SK-N-SH (cell line): Measurements from ENCODE around the gene AKR1D1. TPM values are rescaled to one million over a fixed set of nuclear protein-coding genes. Genes with fewer than 3 reads are reported as not detected.

Source experiments
- CTCF ChIA-PET: fragments of 300-600, 350-600 bp; formaldehyde crosslinking; extraction: SDS; loops from one replicate; lab custom pipeline; 2021; lab: Yijun Ruan, JAX
- POLR2A ChIA-PET: fragments of 350-600 bp; sonication (Branson Sonifier 250); formaldehyde crosslinking; extraction: SDS; loops from one replicate; lab custom pipeline; 2020; ENCODE audit warnings: antibody characterized with exemption, inconsistent platforms; lab: Yijun Ruan, JAX
- DNase-seq: peaks from one replicate; pipeline ENCODE4 v3.0.0; 2012
- H2AFZ ChIP-seq: fragments of 200-600 bp; sonication (generic); 2 replicates; pipeline ENCODE4 v1.8.1; 2016; ENCODE audit warnings: antibody characterized with exemption, mild to moderate bottlenecking, low read depth
- H3F3A ChIP-seq: fragments of 200-600 bp; sonication (generic); replicated peaks from 2 replicates; pipeline ENCODE3; 2016; ENCODE audit warnings: antibody characterized with exemption, mild to moderate bottlenecking; ENCODE audit not compliant: insufficient read depth
- H3K27ac ChIP-seq, 2 experiments: fragments of 200-500 bp in 1 of 2; fragments of 200-600 bp in 1 of 2; sonication (Bioruptor generic) in 1 of 2; sonication (generic), shearing (Covaris generic) in 1 of 2; 2 replicates each; pipeline versions ENCODE4 v1.5.1 to v1.6.1; 2014 to 2016; ENCODE audit warnings: low read depth in 2 of 2, inconsistent platforms in 1 of 2, low read length in 1 of 2, mild to moderate bottlenecking in 1 of 2, mixed read lengths in 1 of 2
- H3K27me3 ChIP-seq: fragments of 200-600 bp; sonication (generic), shearing (Covaris generic); 2 replicates; pipeline ENCODE4 v1.6.1; 2016; ENCODE audit warnings: mixed run types; ENCODE audit not compliant: insufficient read depth
- H3K36me3 ChIP-seq, 2 experiments: fragments of 200-500 bp in 1 of 2; fragments of 200-600 bp in 1 of 2; sonication (Bioruptor generic) in 1 of 2; sonication (generic) in 1 of 2; replicated peaks in 1 of 2; 2 replicates each; pipeline versions ENCODE3 to v1.5.1; 2014 to 2016; ENCODE audit warnings: low read length in 1 of 2, mild to moderate bottlenecking in 1 of 2; ENCODE audit not compliant: insufficient read depth in 2 of 2, control insufficient read depth in 1 of 2
- H3K4me1 ChIP-seq, 2 experiments: fragments of 200-500 bp in 1 of 2; fragments of 200-600 bp in 1 of 2; sonication (Bioruptor generic) in 1 of 2; sonication (generic), shearing (Covaris generic) in 1 of 2; 2 replicates each; pipeline versions ENCODE4 v1.5.1 to v1.6.1; 2014 to 2016; ENCODE audit warnings: low read depth in 1 of 2, low read length in 1 of 2, mixed run types in 1 of 2; ENCODE audit not compliant: insufficient read depth in 2 of 2, control insufficient read depth in 1 of 2
- H3K4me2 ChIP-seq: fragments of 200-600 bp; sonication (generic), shearing (Covaris generic); 2 replicates; pipeline ENCODE4 v1.6.1; 2017; ENCODE audit warnings: mixed run types
- H3K4me3 ChIP-seq, 2 experiments: fragments of 200-500 bp in 1 of 2; fragments of 200-600 bp in 1 of 2; sonication (Bioruptor generic) in 1 of 2; sonication (generic), shearing (Covaris generic) in 1 of 2; 2 replicates each; pipeline versions ENCODE4 v1.5.1 to v1.8.1; 2014 to 2016; ENCODE audit warnings: low read depth in 2 of 2, inconsistent platforms in 1 of 2, low read length in 1 of 2, mild to moderate bottlenecking in 1 of 2, mixed read lengths in 1 of 2, moderate library complexity in 1 of 2
- H3K79me2 ChIP-seq: fragments of 200-600 bp; sonication (generic); 2 replicates; pipeline ENCODE4 v1.8.1; 2017; ENCODE audit warnings: mild to moderate bottlenecking; ENCODE audit not compliant: insufficient read depth
- H3K9ac ChIP-seq: fragments of 200-600 bp; sonication (generic); 2 replicates; pipeline ENCODE4 v1.6.1; 2017; ENCODE audit warnings: mixed run types
- H3K9me2 ChIP-seq: fragments of 200-600 bp; sonication (generic); 2 replicates; pipeline ENCODE4 v1.6.1; 2017; ENCODE audit warnings: mixed run types
- H3K9me3 ChIP-seq: fragments of 200-600 bp; sonication (generic); 2 replicates; pipeline ENCODE4 v1.6.1; 2017; ENCODE audit warnings: mixed run types, mild to moderate bottlenecking, moderate library complexity
- H4K20me1 ChIP-seq: fragments of 200-600 bp; sonication (generic); 2 replicates; pipeline ENCODE4 v1.6.1; 2017; ENCODE audit warnings: mild to moderate bottlenecking, mixed run types; ENCODE audit not compliant: insufficient read depth
- CTCF ChIP-seq: fragments of 200-600 bp; sonication (generic); IDR thresholded peaks from 2 replicates; pipeline ENCODE4 v1.6.1; 2017; ENCODE audit warnings: antibody characterized with exemption, mild to moderate bottlenecking, moderate library complexity
- IRF3 ChIP-seq: fragments of 150-350 bp; IDR thresholded peaks from 2 replicates; pipeline ENCODE4 v1.6.1; 2016; ENCODE audit warnings: mild to moderate bottlenecking, low read depth, low read length
- MAX ChIP-seq: IDR thresholded peaks from 2 replicates; pipeline ENCODE4 v1.4.0; 2012; ENCODE audit warnings: low read depth
- POLR2AphosphoS5 ChIP-seq: IDR thresholded peaks from 2 replicates; pipeline ENCODE4 v1.6.1; 2012; ENCODE audit warnings: low read depth, low read length
- REST ChIP-seq: IDR thresholded peaks from 2 replicates; pipeline ENCODE4 v1.6.1; 2012; ENCODE audit warnings: mild to moderate bottlenecking, low read depth, low read length, moderate library complexity
- RFX5 ChIP-seq: IDR thresholded peaks from 2 replicates; pipeline ENCODE4 v1.6.1; 2012; ENCODE audit warnings: mild to moderate bottlenecking, improper control_type of control experiment, low read length
- RXRA ChIP-seq: IDR thresholded peaks from 2 replicates; pipeline ENCODE4 v1.4.0; 2012; ENCODE audit warnings: low read depth, mild to moderate bottlenecking, borderline replicate concordance
- USF1 ChIP-seq: IDR thresholded peaks from 2 replicates; pipeline ENCODE4 v1.4.0; 2012; ENCODE audit warnings: low read depth, borderline replicate concordance
- USF2 ChIP-seq: fragments of 150-350 bp; IDR thresholded peaks from 2 replicates; pipeline ENCODE4 v1.6.1; 2017; ENCODE audit warnings: antibody characterized with exemption, low read length, low read depth, borderline replicate concordance
- WGBS: methylation state at CpG from one replicate; pipeline ENCODE4 v1.1.6; 2017; ENCODE audit warnings: low lambda C conversion rate; 5-methylcytosine and 5-hydroxymethylcytosine counted together
- polyA plus RNA-seq, 3 experiments: library from polyadenylated mRNA; depleted of rRNA; stranded (reverse); fragments of >200 nt; gene quantifications; 2 replicates each; pipeline ENCODE4 v1.2.3, GENCODE V29; 2012

The AKR1D1 gene
- polyA plus RNA-seq, 1 of the 3 experiments (the other 2 are of a cell fraction): not detected

- no peak overlapping the region for H2AFZ ChIP-seq
- peaks cover 0 to 11% of the 10 kb centered on the region in 2 experiments; a peak in 2 of 4 replicates for H3K4me1 ChIP-seq
- no peaks in the 10 kb centered on the region for H3K27me3 ChIP-seq
- 49% methylated on average over 6 of the region's 6 CpGs for WGBS
- no peaks in the 10 kb centered on the region for H3F3A ChIP-seq
- H3K4me2 ChIP-seq: no peak overlapping the region
- POLR2A ChIA-PET: no interaction called here
- H3K9me3 ChIP-seq: 0 out of 2 replicates have a peak, but pooled peaks cover under 1% of the 10 kb centered on the region
- no peak for TF ChIP-seq REST
- no peak for TF ChIP-seq RXRA
- TF ChIP-seq POLR2AphosphoS5: no peak
- TF ChIP-seq IRF3: no peak
- TF ChIP-seq RFX5: no peak
- no peak for TF ChIP-seq MAX
- TF ChIP-seq USF1: no peak
- no peak for TF ChIP-seq CTCF
- TF ChIP-seq USF2: no peak
- no peak overlapping the region for H3K9ac ChIP-seq
- CTCF ChIA-PET: interaction anchor here (1.5 to 5.2 kb wide), 3 partner anchors 10 to 580 kb away, joined by 5 to 80 read pairs (median 7); partner anchors contain the start of gene CREB3L2
- H3K4me3 ChIP-seq: no peak overlapping the region
- no peaks in the 10 kb centered on the region for H4K20me1 ChIP-seq
- H3K27ac ChIP-seq: no peak overlapping the region
- DNase-seq: no peak
- no peaks in the 10 kb centered on the region for H3K36me3 ChIP-seq
- H3K9me2 ChIP-seq: no peaks in the 10 kb centered on the region
- H3K79me2 ChIP-seq: no peaks in the 10 kb centered on the region
Observed at GRCh38 chr7:138158739-138159528, 82.7 kb downstream of the AKR1D1 start.
